T-helper 2 cell (primary cell): ENCODE data around the gene RAB7A.
"Not testable (repeated sequence)": the region's sequence is repeated elsewhere in the genome, so short reads cannot be mapped to it uniquely, and the experiment has no call there.

Experiments
- DNase-seq, 5 experiments: peaks; one replicate each; pipeline versions ENCODE4 v3.0.0 to v3.0.0-alpha.2; 2012 to 2022

Gene RAB7A

GRCh38 chr3:128760881-128761280, 34.9 kb downstream of the RAB7A start:
- DNase-seq: no peak

- no peak for DNase-seq
These were observed 35.4 kb downstream of the RAB7A start for GRCh38 chr3:128761392-128761791.

DNA sequence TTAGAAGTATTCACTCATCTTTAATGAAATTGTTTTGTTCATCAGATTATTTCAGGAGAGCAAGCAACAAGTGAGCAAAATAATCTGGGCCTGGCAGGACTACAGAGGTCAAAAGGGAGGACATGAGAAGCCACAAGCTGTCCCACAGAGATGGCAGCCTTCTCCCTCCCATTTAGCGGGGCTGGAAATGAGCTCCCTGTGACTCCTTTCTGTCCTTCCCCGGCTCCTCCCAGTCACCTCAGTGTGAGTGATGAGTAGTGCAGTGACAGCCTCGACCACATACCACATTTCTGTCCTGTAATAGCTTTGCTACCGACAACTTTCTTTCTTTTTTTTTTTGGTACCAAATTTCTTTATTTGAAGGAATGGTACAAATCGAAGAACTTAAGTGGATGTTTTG, 38.0 kb downstream of the RAB7A start:
- DNase-seq: peak in 1 of 5 experiments; percentile 24

- no peak for DNase-seq
These were observed 38.9 kb downstream of the RAB7A start for GRCh38 chr3:128764863-128765262.

DNA sequence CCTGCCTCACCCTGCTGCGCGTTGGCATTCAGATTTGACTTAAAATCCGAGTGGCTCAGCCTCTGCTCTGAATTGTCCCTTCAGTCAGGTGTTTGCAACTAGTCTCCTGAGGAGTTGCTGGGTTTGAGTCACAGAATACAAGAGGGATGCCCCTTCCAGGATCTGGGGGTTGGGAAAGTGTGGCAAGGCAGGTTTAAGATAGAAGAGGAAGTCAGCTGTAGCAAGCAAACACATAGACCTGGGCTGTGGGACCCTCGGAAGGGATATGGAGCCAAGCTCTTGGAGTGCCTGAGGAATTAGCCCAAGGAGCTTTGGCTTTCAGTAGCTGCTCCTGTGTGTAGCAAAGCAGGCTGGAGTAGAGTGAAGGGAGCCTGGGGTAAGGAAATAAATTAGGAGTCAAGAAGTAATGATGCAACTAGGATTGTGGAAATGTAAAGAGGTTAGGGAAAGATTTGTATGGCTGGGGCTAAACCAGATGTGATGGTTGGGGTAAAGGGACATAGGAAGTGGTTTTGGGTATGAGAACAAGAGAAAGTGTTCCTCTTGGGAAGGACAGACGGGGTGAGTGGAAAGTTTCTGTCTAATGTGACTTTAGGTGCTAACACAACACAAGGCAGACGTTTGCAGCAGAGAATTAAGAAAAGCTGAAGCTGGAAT, 41.2 kb downstream of the RAB7A start:
- no peak for DNase-seq

DNA sequence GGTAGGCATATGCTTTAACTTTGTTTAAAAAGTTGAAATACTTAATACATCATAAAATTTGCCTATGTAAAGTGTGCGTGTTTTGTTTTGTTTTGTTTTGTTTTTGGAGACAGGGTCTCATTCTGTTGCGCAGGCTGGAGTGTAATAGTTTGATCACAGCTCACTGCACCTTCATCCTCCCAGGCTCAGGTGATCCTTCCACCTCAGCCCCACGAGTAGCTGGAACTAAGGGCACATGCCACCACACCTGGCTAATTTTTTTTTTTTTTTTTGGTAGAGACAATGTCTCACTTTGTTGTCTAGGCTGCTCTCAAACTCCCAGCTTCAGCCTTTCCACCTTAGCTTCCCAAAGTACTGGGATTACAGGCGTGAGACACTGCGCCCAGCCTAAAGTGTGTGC, 42.5 kb downstream of the RAB7A start:
- DNase-seq: no peak

DNA sequence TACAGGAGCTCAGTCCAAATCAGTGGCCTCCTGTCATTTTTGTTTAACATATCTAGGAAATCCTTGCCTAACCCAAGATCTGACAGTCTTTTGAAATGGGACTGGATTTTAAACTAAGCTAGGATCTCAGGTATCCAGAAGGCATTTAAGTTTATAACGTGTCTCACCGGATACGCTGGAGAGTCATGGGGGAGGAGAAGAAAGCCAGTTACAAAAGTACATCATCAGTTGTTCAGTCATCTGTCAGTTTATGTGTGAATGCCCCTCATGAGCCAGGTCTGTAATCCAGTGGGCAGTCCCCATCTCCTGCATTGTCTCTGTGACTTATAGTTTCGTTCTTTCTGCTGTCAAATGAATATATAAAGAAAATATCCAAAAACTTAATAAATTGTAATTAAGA, 44.4 kb downstream of the RAB7A start:
- no peak for DNase-seq

DNA sequence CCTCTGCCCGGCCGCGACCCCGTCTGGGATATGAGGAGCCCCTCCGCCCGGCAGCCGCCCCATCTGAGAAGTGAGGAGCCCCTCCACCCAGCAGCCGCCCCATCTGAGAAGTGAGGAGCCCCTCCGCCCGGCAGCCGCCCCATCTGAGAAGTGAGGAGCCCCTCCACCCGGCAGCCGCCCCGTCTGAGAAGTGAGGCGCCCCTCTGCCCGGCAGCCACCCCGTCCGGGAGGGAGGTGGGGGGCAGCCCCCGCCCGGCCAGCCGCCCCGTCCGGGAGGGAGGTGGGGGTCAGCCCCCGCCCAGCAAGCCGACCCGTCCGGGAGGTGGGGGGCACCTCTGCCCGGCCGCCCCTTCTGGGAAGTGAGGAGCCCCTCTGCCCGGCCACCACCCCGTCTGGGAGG, 47.2 kb downstream of the RAB7A start:
- DNase-seq: not testable (repeated sequence)

DNA sequence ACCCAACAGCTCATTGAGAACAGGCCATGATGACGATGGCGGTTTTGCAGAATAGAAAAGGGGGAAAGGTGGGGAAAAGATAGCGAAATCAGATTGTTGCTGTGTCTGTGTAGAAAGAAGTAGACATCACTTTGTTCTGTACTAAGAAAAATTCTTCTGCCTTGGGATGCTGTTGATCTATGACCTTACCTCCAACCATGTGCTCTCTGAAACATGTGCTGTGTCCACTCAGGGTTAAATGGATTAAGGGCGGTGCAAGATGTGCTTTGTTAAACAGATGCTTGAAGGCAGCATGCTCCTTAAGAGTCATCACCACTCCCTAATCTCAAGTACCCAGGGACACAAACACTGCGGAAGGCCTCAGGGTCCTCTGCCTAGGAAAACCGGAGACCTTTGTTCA, 47.6 kb downstream of the RAB7A start:
- DNase-seq: not testable (repeated sequence)

GRCh38 chr3:128775241-128775640, 49.3 kb downstream of the RAB7A start:
- no peak for DNase-seq

DNA sequence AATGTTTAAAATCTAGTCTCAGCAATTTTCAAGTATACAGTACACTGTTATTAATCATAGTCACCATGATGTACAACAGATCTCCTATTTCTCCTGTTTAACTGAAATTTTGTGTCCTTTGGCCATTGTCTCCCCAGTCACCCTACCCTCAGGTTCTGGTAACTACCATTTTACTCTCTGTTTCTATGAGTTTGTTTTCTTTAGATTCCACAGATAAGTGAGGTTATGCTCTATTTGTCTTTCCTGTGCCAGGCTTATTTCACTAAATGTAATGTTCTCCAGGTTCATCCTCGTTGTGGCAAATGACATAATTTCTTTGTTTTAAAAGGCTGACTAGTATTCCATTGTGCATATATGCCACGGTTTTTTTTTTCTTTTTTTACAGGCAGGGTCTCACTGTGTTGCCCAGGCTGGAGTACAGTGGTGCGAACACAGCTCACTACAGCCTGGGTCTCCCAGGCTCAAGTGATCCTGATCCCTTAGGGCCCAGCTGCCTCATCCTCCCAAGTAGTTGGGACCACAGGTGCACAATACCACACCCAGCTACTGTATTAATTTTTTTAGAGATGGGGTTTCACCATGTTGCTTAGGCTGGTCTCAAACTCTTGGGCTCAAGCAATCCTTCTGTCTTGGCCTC, 50.0 kb downstream of the RAB7A start:
- no peak for DNase-seq

GRCh38 chr3:128780101-128780837, 54.3 kb downstream of the RAB7A start:
- DNase-seq: no peak

DNA sequence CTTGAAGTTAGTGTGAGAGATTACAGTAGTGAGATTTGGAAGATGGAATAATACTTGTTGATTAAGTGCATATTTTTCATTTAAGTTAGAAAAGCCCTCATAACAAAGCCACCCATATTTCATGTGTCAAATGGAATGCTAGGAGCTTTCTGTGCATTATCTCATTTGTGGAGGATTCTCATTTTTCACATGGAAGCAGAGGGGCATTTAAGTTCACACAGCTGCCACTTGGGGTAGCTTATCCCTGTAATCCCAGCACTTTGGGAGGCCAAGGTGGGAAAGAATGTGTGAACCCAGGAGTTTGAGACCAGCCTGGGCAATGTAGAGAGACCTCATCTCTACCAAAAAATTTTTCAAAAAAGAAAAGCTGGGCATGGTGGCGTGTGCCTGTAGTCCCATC, 55.2 kb downstream of the RAB7A start:
- no peak for DNase-seq

DNA sequence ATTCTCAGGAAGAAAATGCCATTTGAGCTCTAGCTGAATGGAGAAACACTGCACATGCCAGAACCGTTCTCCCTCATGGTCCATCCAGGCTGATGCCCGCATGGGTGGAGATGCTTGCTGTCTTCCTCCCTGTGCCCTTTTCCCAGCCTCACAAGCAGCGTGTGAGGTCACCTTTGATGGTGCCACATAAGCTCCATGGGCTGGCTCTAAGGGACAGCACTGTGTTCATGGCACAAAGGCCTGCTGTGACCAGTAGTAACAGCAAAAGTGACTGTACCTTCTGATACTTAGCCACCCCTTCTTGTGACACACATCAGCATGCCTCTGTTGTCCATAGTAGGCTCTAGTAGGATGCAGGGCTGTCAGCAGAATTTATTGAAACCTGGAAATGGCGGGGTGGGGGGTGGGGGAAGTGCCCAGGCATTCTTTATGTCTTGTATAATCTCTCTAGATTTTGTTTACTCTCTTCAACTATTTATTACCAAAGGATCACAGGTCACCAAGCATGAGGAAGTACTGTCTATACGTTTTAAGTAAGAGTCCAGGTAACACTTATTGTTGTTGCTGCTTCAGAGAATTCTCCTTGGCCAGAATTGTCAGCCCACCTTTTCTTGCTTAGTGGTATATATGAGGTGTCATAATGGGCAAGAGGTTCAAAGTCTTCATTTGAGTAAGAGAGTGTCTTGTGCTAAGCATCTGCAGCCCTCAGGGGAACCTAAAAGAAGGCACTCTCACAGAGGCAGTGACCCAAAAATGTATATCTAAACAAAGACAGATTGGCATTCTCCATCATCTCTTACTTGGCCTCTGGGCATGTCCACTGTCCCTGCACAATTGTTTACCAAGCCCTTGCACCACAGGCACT, 56.5 kb downstream of the RAB7A start:
- no peak for DNase-seq

- DNase-seq: no peak
These were observed 57.8 kb downstream of the RAB7A start for GRCh38 chr3:128783774-128784173.

DNA sequence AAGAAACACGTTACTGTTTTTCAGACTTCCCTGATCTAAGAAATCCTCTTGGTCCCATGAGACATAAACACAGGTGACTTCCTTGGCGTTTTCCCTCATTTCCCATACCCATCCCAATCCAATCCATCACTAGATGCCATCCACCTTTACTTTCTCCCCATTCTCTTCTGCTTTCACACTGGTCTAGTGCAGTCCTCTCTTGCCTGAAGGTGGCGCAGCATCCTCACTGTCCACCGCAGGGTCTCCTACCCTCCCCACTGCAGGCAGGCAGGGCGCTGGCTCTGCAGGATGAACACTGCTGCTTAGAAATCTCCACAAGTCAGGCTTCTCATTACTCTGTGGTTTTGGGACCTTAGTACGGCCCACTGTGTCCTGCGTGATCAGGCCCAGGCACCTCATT, 58.2 kb downstream of the RAB7A start:
- peak in 3 of 5 experiments; percentile 19 to 48 (median 23) for DNase-seq

DNA sequence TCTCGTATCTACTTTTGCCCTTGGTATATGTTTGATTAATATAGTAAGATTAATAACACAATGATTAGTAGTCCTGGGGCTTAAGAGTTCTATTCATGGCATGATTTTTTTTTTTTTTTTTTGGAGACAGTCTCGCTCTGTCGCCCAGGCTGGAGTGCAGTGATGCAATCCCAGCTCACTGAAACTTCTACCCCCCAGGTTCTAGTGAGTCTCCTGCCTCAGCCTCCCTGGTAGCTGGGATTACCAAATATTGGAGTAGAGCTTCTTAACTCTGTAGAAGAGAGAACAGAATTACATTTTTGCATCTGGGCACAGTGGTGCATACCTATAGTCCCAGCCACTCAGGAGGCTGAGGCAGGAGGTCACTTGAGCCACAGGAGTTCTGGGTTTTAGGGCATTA, 58.9 kb downstream of the RAB7A start:
- no peak for DNase-seq

- no peak for DNase-seq
These were observed 60.5 kb downstream of the RAB7A start for GRCh38 chr3:128786434-128787020.

DNA sequence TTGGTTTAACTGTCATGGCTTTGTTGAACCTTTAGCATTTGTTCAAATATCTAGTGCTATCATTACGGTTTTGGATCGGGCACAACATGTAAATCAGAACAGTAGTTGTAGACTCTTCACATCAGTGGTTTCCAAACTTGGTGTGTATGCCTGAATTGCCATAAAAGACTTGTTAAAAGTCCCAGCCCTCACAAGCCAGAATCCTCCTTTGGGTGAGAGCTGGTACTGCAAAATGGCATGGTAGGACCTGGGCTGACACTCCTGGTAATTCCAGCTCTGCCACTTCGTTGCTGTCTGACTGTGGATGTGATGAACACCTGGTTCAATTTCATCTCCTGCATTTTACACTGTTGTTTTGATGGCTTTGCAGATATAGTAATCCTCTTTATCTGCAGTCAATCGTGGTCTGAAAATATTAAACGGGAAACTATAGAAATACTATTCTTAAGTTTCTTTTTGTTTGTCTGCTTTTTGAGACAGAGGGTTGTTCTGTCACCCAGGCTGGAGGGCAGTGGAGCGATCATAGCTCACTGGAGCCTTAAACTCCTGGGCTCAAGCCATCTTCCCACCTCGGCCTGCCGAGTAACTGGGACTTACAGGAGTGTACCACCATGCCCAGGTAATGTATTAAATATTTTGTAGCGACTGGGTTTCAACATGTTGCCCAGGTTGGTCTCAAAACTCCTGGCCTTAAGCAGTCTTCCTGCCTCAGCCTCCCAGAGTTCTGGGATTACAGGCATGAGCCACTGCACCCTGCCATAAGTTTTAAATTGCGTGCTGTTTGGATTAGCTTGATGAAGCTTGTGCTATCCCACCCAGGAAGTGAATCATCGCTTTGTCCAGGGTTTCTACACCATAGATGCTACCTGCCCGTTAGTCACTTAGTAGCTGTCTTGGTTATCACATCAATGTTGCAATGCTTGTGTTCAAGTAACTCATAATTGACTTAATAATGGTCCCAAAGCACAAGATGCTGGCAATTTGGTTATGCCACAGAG, 61.6 kb downstream of the RAB7A start:
- peak in 1 of 5 experiments; percentile 65 for DNase-seq

GRCh38 chr3:128788268-128788869, 62.4 kb downstream of the RAB7A start:
- peak in 1 of 5 experiments; percentile 42 for DNase-seq
